HFFc6 (cell line): ENCODE measurements around the gene PICK1. TPM values are rescaled to one million over a fixed set of nuclear protein-coding genes. Genes with fewer than 3 reads are reported as not detected.

Experiments
- DNase-seq: peaks from one replicate; pipeline ENCODE4 v3.0.0-alpha.2; 2018
- H3K27ac Mint-ChIP-seq: 2 replicates; pipeline ENCODE4 v1.8.0; 2020; ENCODE audit warnings: mild to moderate bottlenecking, mixed read lengths
- H3K27me3 Mint-ChIP-seq: 2 replicates; pipeline ENCODE4 v1.8.0; 2021; ENCODE audit warnings: mild to moderate bottlenecking, moderate library complexity, mixed read lengths; ENCODE audit not compliant: insufficient read depth
- H3K36me3 Mint-ChIP-seq: 2 replicates; pipeline ENCODE4 v1.8.0; 2021; ENCODE audit warnings: low read depth, mixed read lengths
- H3K4me1 Mint-ChIP-seq: 2 replicates; pipeline ENCODE4 v1.8.0; 2020; ENCODE audit warnings: low read depth, mixed read lengths
- H3K4me3 Mint-ChIP-seq: 2 replicates; pipeline ENCODE4 v1.8.0; 2020; ENCODE audit warnings: mild to moderate bottlenecking, moderate library complexity, mixed read lengths
- H3K9me3 Mint-ChIP-seq: 2 replicates; pipeline ENCODE4 v1.8.0; 2020; ENCODE audit warnings: mild to moderate bottlenecking, mixed read lengths
- CTCF ChIP-seq: fragments of 200-600 bp; sonication (generic); IDR thresholded peaks from 2 replicates; pipeline ENCODE4 v1.5.0; 2021; ENCODE audit warnings: antibody characterized with exemption, mild to moderate bottlenecking
- total RNA-seq, 6 experiments: library from RNA; stranded (reverse); fragmentation: NEBNext Ultra II Directional; extraction: Animal tissue kit (Norgen Biotek cat#: 25700); gene quantifications; 2 replicates in 1 of 6; 3 replicates in 5 of 6; pipeline ENCODE4 v1.2.3, GENCODE V29; 2021

PICK1 gene
- total RNA-seq, 6 experiments from 2014 or later, result 7.0 to 10.0 (median 7.7) TPM

DNA sequence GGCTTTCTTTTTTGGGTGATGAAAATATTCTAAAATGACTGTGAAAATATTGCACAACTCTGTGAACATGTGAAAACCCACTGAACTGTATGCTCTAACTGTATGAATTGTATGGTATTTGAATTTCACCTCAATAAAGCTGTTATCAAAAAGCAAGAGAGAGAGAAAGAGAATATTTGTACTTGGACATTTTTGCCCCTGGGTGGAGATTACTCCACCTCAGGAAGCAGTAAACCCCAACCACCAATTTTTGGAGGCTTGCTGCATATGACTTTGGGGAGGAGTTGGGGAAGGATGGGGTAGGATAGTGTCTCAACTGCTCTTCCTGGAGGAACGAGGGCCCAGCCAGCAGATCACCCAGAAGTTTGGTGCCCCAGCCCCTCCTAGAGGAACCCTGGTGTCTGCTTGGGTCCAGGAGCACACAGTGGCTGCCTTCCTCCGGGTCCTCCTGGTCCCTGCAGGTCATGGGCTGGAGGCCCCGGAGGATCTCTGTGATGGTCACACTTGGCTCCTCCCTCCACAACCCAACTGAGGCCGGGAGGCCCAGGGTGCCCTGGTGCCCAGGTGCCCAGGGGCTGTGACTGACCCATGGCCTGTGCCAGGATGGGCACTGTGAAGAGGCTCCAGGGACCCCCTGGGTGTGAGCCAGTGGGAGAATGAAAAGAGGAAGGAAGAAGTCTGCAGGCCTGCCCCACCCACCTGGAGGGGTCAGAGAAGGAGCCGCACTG, 15.3 kb upstream of the PICK1 start:
- no peak for TF ChIP-seq CTCF
- Mint-ChIP-seq H3K4me1 (peaks cover 2% of the 10 kb centered on the region; the same call in 1 of the 2 replicates), H3K27ac (no peak overlapping the region), H3K4me3 (no peak overlapping the region), H3K27me3 (peaks cover 9% of the 10 kb centered on the region), H3K9me3 (no peaks in the 10 kb centered on the region), H3K36me3 (no peaks in the 10 kb centered on the region)
- DNase-seq, result no peak

GRCh38 chr22:38042488-38042790, 14.8 kb upstream of the PICK1 start:
- peaks cover 10% of the 10 kb centered on the region for H3K27me3 Mint-ChIP-seq

GRCh38 chr22:38043151-38044039, 13.8 kb upstream of the PICK1 start:
- Mint-ChIP-seq H3K36me3 (no peaks in the 10 kb centered on the region), H3K27me3 (peaks cover 10% of the 10 kb centered on the region), H3K4me1 (no peaks in the 10 kb centered on the region; the same call in 1 of the 2 replicates), H3K9me3 (no peaks in the 10 kb centered on the region), H3K4me3 (no peak overlapping the region), H3K27ac (no peak overlapping the region)
- DNase-seq, result no peak
- TF ChIP-seq CTCF, result no peak

More at GRCh38 chr22:38042488-38042790, 14.8 kb upstream of the PICK1 start:
- Mint-ChIP-seq H3K36me3 (no peaks in the 10 kb centered on the region), H3K9me3 (no peaks in the 10 kb centered on the region), H3K4me1 (no peaks in the 10 kb centered on the region; the same call in 1 of the 2 replicates), H3K27ac (no peak overlapping the region), H3K4me3 (no peak overlapping the region)
- no peak for DNase-seq
- no peak for TF ChIP-seq CTCF

- no peaks in the 10 kb centered on the region for H3K4me1 Mint-ChIP-seq
- DNase-seq, result no peak
- H3K36me3 Mint-ChIP-seq, result no peaks in the 10 kb centered on the region
- no peak overlapping the region for H3K27ac Mint-ChIP-seq
- H3K4me3 Mint-ChIP-seq, result no peak overlapping the region
- no peaks in the 10 kb centered on the region for H3K9me3 Mint-ChIP-seq
- TF ChIP-seq CTCF, result no peak
- H3K27me3 Mint-ChIP-seq, result peaks cover 12% of the 10 kb centered on the region
Measured at GRCh38 chr22:38046070-38046748, 11.0 kb upstream of the PICK1 start.

DNA sequence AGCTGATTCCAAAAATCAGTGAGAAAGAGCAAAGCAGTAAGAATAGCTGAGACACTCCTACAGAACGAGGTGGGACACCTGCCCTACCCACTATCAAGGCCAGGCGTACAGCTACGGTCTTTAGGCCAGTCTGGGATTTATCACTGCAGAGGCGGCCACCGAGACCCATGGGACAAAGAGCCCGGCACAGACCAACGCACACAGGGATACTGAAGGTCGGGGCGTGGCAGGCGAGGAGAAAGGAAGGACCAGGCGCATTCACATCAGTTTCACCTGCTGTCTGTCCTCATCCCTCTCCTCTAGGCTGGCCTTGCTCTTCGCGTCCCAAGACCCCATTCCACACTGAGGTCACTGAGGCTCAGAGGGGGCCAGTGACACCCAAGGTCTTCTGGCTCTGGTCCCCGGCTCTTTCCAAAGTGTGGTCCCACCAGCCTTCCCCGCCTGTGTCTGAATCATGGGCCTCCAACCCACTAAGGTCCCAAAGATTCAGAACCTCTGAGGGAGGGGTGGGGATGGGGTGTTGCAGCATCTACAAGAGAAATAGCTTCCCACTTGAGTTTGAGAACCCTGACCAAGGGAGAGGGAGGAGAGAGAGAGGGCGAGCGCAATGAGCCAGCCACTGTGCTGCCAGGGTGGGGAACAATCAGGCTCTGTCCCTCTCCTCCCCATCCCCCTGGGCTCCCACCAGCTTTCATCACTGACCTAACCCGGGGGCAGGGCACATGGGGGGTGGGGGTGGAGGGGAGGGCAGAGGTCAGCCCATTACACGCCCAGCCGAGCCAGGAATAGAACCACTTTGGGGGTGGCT, 7.2 kb upstream of the PICK1 start:
- Mint-ChIP-seq H3K4me3 (no peak overlapping the region), H3K27me3 (peaks cover 17% of the 10 kb centered on the region), H3K4me1 (no peaks in the 10 kb centered on the region), H3K9me3 (no peaks in the 10 kb centered on the region), H3K27ac (no peak overlapping the region), H3K36me3 (no peaks in the 10 kb centered on the region)
- TF ChIP-seq CTCF, result no peak
- DNase-seq, result no peak
